Nephron progenitor cell (in vitro differentiated cells): ENCODE data around the gene RCAN2.

Experiments
- DNase-seq: peaks from one replicate; pipeline ENCODE4 v3.0.0; 2021
- H3K27ac Mint-ChIP-seq: 2 replicates; pipeline ENCODE4 v1.8.0; 2021; ENCODE audit warnings: mild to moderate bottlenecking, moderate library complexity, mixed read lengths
- H3K27me3 Mint-ChIP-seq: 2 replicates; pipeline ENCODE4 v1.8.0; 2021; ENCODE audit warnings: mild to moderate bottlenecking, low read depth, mixed read lengths; ENCODE audit not compliant: poor library complexity
- H3K36me3 Mint-ChIP-seq: 2 replicates; pipeline ENCODE4 v1.8.0; 2021; ENCODE audit warnings: low read depth, mixed read lengths
- H3K4me1 Mint-ChIP-seq: 2 replicates; pipeline ENCODE4 v1.8.0; 2021; ENCODE audit warnings: mixed read lengths
- H3K4me3 Mint-ChIP-seq: 2 replicates; pipeline ENCODE4 v1.8.0; 2021; ENCODE audit warnings: mild to moderate bottlenecking, moderate library complexity, mixed read lengths
- H3K9me3 Mint-ChIP-seq: 2 replicates; pipeline ENCODE4 v1.8.0; 2021; ENCODE audit warnings: mild to moderate bottlenecking, moderate library complexity, mixed read lengths
- CTCF ChIP-seq: fragments of 200-600 bp; sonication (generic); IDR thresholded peaks from 2 replicates; pipeline ENCODE4 v1.5.0; 2021; ENCODE audit warnings: antibody characterized with exemption

Gene RCAN2

GRCh38 chr6:46323312-46323965, 167.8 kb downstream of the RCAN2 start:
- no peak for DNase-seq
- H3K4me3 Mint-ChIP-seq, result no peak overlapping the region

GRCh38 chr6:46320505-46320904, 170.7 kb downstream of the RCAN2 start:
- Mint-ChIP-seq H3K9me3 (no peaks in the 10 kb centered on the region), H3K36me3 (no peaks in the 10 kb centered on the region), H3K4me3 (no peak overlapping the region), H3K27ac (no peak overlapping the region), H3K27me3 (no peaks in the 10 kb centered on the region), H3K4me1 (peaks cover 6% of the 10 kb centered on the region)
- TF ChIP-seq CTCF, result no peak
- DNase-seq, result no peak

More at GRCh38 chr6:46323312-46323965, 167.8 kb downstream of the RCAN2 start:
- H3K27ac Mint-ChIP-seq, result no peak overlapping the region
- TF ChIP-seq CTCF, result no peak
- no peaks in the 10 kb centered on the region for H3K9me3 Mint-ChIP-seq
- no peaks in the 10 kb centered on the region for H3K36me3 Mint-ChIP-seq
- H3K4me1 Mint-ChIP-seq, result peaks cover 21% of the 10 kb centered on the region
- no peaks in the 10 kb centered on the region for H3K27me3 Mint-ChIP-seq

- Mint-ChIP-seq H3K27me3 (no peaks in the 10 kb centered on the region), H3K36me3 (no peaks in the 10 kb centered on the region), H3K27ac (no peak overlapping the region), H3K9me3 (no peaks in the 10 kb centered on the region), H3K4me3 (no peak overlapping the region), H3K4me1 (peaks cover 5% of the 10 kb centered on the region)
- TF ChIP-seq CTCF, result no peak
- no peak for DNase-seq
These were observed 175.7 kb downstream of the RCAN2 start for GRCh38 chr6:46315589-46315988.

- no peak for DNase-seq
- Mint-ChIP-seq H3K4me1 (peaks cover 5% of the 10 kb centered on the region), H3K27ac (no peak overlapping the region), H3K4me3 (no peak overlapping the region), H3K36me3 (no peaks in the 10 kb centered on the region), H3K27me3 (no peaks in the 10 kb centered on the region), H3K9me3 (no peaks in the 10 kb centered on the region)
- TF ChIP-seq CTCF, result no peak
These were observed 178.6 kb downstream of the RCAN2 start for GRCh38 chr6:46312654-46313053.

- Mint-ChIP-seq H3K27ac (no peak overlapping the region), H3K4me1 (peaks cover 1% of the 10 kb centered on the region), H3K36me3 (no peaks in the 10 kb centered on the region), H3K27me3 (no peaks in the 10 kb centered on the region), H3K4me3 (no peak overlapping the region), H3K9me3 (no peaks in the 10 kb centered on the region)
- DNase-seq, result no peak
- no peak for TF ChIP-seq CTCF
These were observed 181.1 kb downstream of the RCAN2 start for GRCh38 chr6:46310196-46310595.

GRCh38 chr6:46306431-46306830, 184.8 kb downstream of the RCAN2 start:
- H3K9me3 Mint-ChIP-seq, result no peaks in the 10 kb centered on the region
- H3K27ac Mint-ChIP-seq, result no peak overlapping the region
- no peak overlapping the region for H3K4me3 Mint-ChIP-seq
- no peak for DNase-seq
- H3K36me3 Mint-ChIP-seq, result no peaks in the 10 kb centered on the region
- no peak for TF ChIP-seq CTCF
- no peaks in the 10 kb centered on the region for H3K4me1 Mint-ChIP-seq
- peaks cover 2% of the 10 kb centered on the region for H3K27me3 Mint-ChIP-seq
